Chondrocyte (in vitro differentiated cells): ENCODE measurements around the gene GBX2. TPM values are rescaled to one million over a fixed set of nuclear protein-coding genes. Genes with fewer than 3 reads are reported as not detected.

Experiments used
- DNase-seq: peaks from one replicate; pipeline ENCODE4 v3.0.0; 2021; ENCODE audit warnings: mixed read lengths, low spot score
- H3K27ac Mint-ChIP-seq: one replicate; pipeline ENCODE4 v1.8.0; 2021; ENCODE audit warnings: mild to moderate bottlenecking, moderate library complexity, mixed read lengths; ENCODE audit not compliant: unreplicated experiment
- H3K27me3 Mint-ChIP-seq: 2 replicates; pipeline ENCODE4 v1.8.0; 2021; ENCODE audit warnings: low read depth, mixed read lengths
- H3K36me3 Mint-ChIP-seq: 2 replicates; pipeline ENCODE4 v1.8.0; 2021; ENCODE audit warnings: low read depth, mixed read lengths
- H3K4me1 Mint-ChIP-seq: 2 replicates; pipeline ENCODE4 v1.8.0; 2021; ENCODE audit warnings: low read depth, mild to moderate bottlenecking, mixed read lengths
- H3K4me3 Mint-ChIP-seq: one replicate; pipeline ENCODE4 v1.8.0; 2021; ENCODE audit warnings: mild to moderate bottlenecking, moderate library complexity, mixed read lengths; ENCODE audit not compliant: unreplicated experiment
- H3K9me3 Mint-ChIP-seq: 2 replicates; pipeline ENCODE4 v1.8.0; 2021; ENCODE audit warnings: low read depth, mixed read lengths
- CTCF ChIP-seq: fragments of 200-600 bp; sonication (generic); IDR thresholded peaks from 2 replicates; pipeline ENCODE4 v1.5.0; 2021; ENCODE audit warnings: antibody characterized with exemption, mild to moderate bottlenecking, moderate library complexity
- long read RNA-seq: library from polyadenylated mRNA; stranded (forward); transcript quantifications from one replicate; pipeline ENCODE4 v2.0.0, GENCODE V29; 2021
- total RNA-seq: library from RNA; stranded (reverse); gene quantifications from 3 replicates; pipeline ENCODE4 v1.2.1, GENCODE V29; 2021

The GBX2 gene
- 12.5 to 17.8 TPM (median 16.7 TPM) in 3 replicates for total RNA-seq
- long read RNA-seq, transcript GBX2-201 (2 exons, 2,123 nt) = major isoform, 8 of 20 reads
- long read RNA-seq, partial matches to known transcripts = 1 of 20 reads
- long read RNA-seq, other reads (novel, unspliced or antisense) = 7 of 20 reads

DNA sequence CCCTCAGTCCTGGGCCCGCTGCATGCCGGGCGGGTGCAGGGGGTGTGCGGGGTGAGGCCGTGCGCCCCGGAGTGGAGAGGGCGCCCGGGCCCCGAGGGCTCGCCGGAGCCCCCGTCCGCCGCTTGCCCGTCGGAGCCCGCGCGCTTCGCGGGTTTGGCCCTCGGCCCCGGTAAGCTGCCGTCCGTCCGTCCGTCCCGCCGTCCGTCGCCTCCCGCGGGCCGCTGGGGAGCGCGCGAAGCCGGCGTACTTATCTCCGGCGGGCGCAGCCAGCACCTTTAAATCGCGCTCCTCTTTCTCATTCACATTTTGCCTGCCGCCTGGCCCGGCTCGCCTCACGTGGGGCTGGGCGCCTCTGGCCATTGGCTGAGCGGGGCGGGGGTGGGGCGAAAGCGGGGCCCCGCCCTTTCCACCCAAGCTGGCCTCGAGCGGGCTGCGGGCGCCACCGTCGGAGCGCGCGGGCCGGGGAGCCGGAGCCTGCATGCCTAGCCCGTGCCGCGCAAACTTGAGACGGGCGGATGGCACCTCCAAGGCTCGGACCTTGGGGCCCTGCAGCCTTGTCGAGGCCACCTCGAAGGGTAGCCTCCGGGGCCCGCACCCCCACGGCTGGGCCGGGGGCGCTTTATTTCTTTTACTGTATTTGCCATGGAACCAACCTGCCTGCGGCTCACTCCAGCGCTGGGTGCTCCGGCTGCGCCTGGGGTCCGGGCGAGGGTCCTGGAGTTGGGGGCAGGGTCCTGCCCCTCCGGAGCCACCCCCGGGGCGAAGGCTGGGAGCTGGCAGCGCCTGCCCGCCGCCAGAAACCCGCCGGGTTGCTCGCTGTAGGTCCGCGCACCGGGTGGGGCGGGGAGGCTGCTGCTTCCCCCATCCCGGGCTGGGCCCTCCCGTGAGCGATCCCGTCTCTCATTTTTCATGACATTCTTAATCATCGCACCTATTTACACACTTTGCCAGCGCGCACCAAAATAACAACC is at the start of gene GBX2:
GBX2 (minus strand) TSS at position 277 of the 971 bp plus-strand sequence. CDS start 415 bp downstream, outside the sequence.
- peak within 1 kb of the TSS; percentile 73 for H3K4me3 Mint-ChIP-seq
- H3K27ac Mint-ChIP-seq = no peak within 1 kb of the TSS
- DNase-seq = peak; percentile 81
- peaks cover 2% of the 10 kb centered on the region for H3K36me3 Mint-ChIP-seq
- H3K27me3 Mint-ChIP-seq = peaks cover 7% of the 10 kb centered on the region
- no peaks in the 10 kb centered on the region for H3K9me3 Mint-ChIP-seq
- peaks cover 44% of the 10 kb centered on the region for H3K4me1 Mint-ChIP-seq
- TF ChIP-seq CTCF = no peak

- H3K4me3 Mint-ChIP-seq = no peak overlapping the region
Observed at GRCh38 chr2:236217926-236218325, 49.7 kb upstream of the GBX2 start.

GRCh38 chr2:236216711-236217110 is 48.5 kb upstream of the GBX2 start:
- no peak for DNase-seq
- Mint-ChIP-seq H3K4me1 (no peaks in the 10 kb centered on the region), H3K9me3 (no peaks in the 10 kb centered on the region), H3K27ac (no peak overlapping the region), H3K4me3 (no peak overlapping the region), H3K27me3 (no peaks in the 10 kb centered on the region), H3K36me3 (peaks cover 6% of the 10 kb centered on the region)
- TF ChIP-seq CTCF = no peak

More at GRCh38 chr2:236217926-236218325, 49.7 kb upstream of the GBX2 start:
- no peaks in the 10 kb centered on the region for H3K9me3 Mint-ChIP-seq
- no peak overlapping the region for H3K27ac Mint-ChIP-seq
- no peaks in the 10 kb centered on the region for H3K4me1 Mint-ChIP-seq
- H3K36me3 Mint-ChIP-seq = peaks cover 7% of the 10 kb centered on the region
- no peak for DNase-seq
- no peaks in the 10 kb centered on the region for H3K27me3 Mint-ChIP-seq
- no peak for TF ChIP-seq CTCF

GRCh38 chr2:236215761-236216333 is 47.7 kb upstream of the GBX2 start:
- no peak for TF ChIP-seq CTCF
- no peaks in the 10 kb centered on the region for H3K9me3 Mint-ChIP-seq
- peaks cover 2% of the 10 kb centered on the region for H3K36me3 Mint-ChIP-seq
- H3K4me3 Mint-ChIP-seq = no peak overlapping the region
- DNase-seq = no peak
- no peak overlapping the region for H3K27ac Mint-ChIP-seq
- no peaks in the 10 kb centered on the region for H3K4me1 Mint-ChIP-seq
- no peaks in the 10 kb centered on the region for H3K27me3 Mint-ChIP-seq

- Mint-ChIP-seq H3K4me1 (no peaks in the 10 kb centered on the region), H3K27ac (no peak overlapping the region), H3K4me3 (no peak overlapping the region), H3K36me3 (peaks cover 2% of the 10 kb centered on the region), H3K9me3 (no peaks in the 10 kb centered on the region), H3K27me3 (no peaks in the 10 kb centered on the region)
- DNase-seq = no peak
- TF ChIP-seq CTCF = no peak
Observed at GRCh38 chr2:236215196-236215595, 47.0 kb upstream of the GBX2 start.
